Measurements from ENCODE around the gene DNAH17.

- TF ChIP-seq ZNF8 (CRISPR knock-in tag; IDR thresholded peaks at IDR 0.05) (no peak), ZFP30 (CRISPR knock-in tag; IDR thresholded peaks at IDR 0.05) (no peak), PATZ1 (CRISPR knock-in tag; IDR thresholded peaks at IDR 0.05; ENCODE audit: borderline replicate concordance) (no peak), ZNF565 (CRISPR knock-in tag; conservative IDR thresholded peaks at IDR 0.05; ENCODE audit: low read depth) (no peak), ZFP3 (CRISPR knock-in tag; IDR thresholded peaks at IDR 0.05) (no peak), CSRNP3 (CRISPR knock-in tag; IDR thresholded peaks at IDR 0.05) (no peak), OSR1 (CRISPR knock-in tag; IDR thresholded peaks at IDR 0.05) (no peak), RARB (CRISPR knock-in tag; IDR thresholded peaks at IDR 0.05) (no peak), TOX (CRISPR knock-in tag; IDR thresholded peaks at IDR 0.05; ENCODE audit: borderline replicate concordance) (no peak), ARNTL (CRISPR knock-in tag; IDR thresholded peaks at IDR 0.05; ENCODE audit: borderline replicate concordance, low read depth) (no peak), POU6F1 (CRISPR knock-in tag; IDR thresholded peaks at IDR 0.05; ENCODE audit: borderline replicate concordance, low read depth) (no peak), SNAI2 (CRISPR knock-in tag; IDR thresholded peaks at IDR 0.05) (no peak), ZNF70 (CRISPR knock-in tag; IDR thresholded peaks at IDR 0.05) (no peak), ZC3H10 (CRISPR knock-in tag; IDR thresholded peaks at IDR 0.05) (no peak)
These were observed 186.2 kb downstream of the DNAH17 start for GRCh38 chr17:78391051-78391431.

Measured in SK-N-SH treated with all-trans-retinoic acid at 6 μM for 48 hours (cell line).